Heart right ventricle (tissue), 16 donors: ENCODE data around the gene CAPN14. TPM values are rescaled to one million over a fixed set of nuclear protein-coding genes. Genes with fewer than 3 reads are reported as not detected.

ENCODE experiments used
- ATAC-seq, 8 donors: fragments of 200-7000 bp; cut with Tn5 transposase; one replicate each; pipeline ENCODE4 v1.9.1; 2020; ENCODE audit warnings: mild to moderate bottlenecking in 8 of 8, moderate library complexity in 8 of 8, moderate number of reproducible peaks in 1 of 8
- DNase-seq, 2 donors: peaks; one replicate each; pipeline ENCODE4 v3.0.0-alpha.2; 2020
- H3K27ac ChIP-seq, 10 donors: fragments of 200-600 bp; sonication (generic) in 2 of 10; one replicate each; pipeline versions ENCODE4 v1.5.0 to v1.8.0; 2020 to 2022; ENCODE audit warnings: mild to moderate bottlenecking in 3 of 10
- H3K27me3 ChIP-seq, 7 donors: fragments of 200-600 bp; one replicate each; pipeline ENCODE4 v1.8.0; 2021 to 2022; ENCODE audit warnings: mild to moderate bottlenecking in 2 of 7
- H3K36me3 ChIP-seq, 9 donors: fragments of 200-600 bp; sonication (generic) in 1 of 9; one replicate each; pipeline versions ENCODE4 v1.5.0 to v1.8.0; 2020 to 2022; ENCODE audit warnings: mild to moderate bottlenecking in 2 of 9
- H3K4me1 ChIP-seq, 9 donors: fragments of 200-600 bp; sonication (generic) in 1 of 9; one replicate each; pipeline versions ENCODE4 v1.5.0 to v1.8.0; 2020 to 2022; ENCODE audit warnings: mild to moderate bottlenecking in 4 of 9
- H3K4me3 ChIP-seq, 10 donors: fragments of 200-600 bp; sonication (generic) in 2 of 10; one replicate each; pipeline versions ENCODE4 v1.5.0 to v1.8.0; 2020 to 2022; ENCODE audit warnings: mild to moderate bottlenecking in 7 of 10, moderate library complexity in 2 of 10
- H3K9me3 ChIP-seq, 11 donors: fragments of 200-600 bp in 10 of 11; sonication (generic) in 2 of 11; one replicate each; pipeline versions ENCODE4 v1.5.0 to v1.8.0; 2013 to 2022; ENCODE audit warnings: mild to moderate bottlenecking in 2 of 11, control low read depth in 1 of 11, moderate library complexity in 1 of 11
- CTCF ChIP-seq, 9 donors: fragments of 200-600 bp; sonication (generic) in 2 of 9; IDR thresholded peaks; one replicate each; pipeline versions ENCODE4 v1.5.0 to v1.8.0; 2021 to 2022; ENCODE audit warnings: antibody characterized with exemption in 9 of 9, mild to moderate bottlenecking in 5 of 9, moderate library complexity in 1 of 9
- WGBS, 2 donors: extraction: QIAGEN DNeasy Blood & Tissue Kit; methylation state at CpG; one replicate each; pipeline ENCODE4 v1.1.7; 2013; ENCODE audit warnings: inconsistent platforms in 1 of 2; 5-methylcytosine and 5-hydroxymethylcytosine counted together
- intact Hi-C, 10 donors: fragments of 100-400 bp; cut with DNase I; formaldehyde crosslinking; loops; one replicate each; pipeline versions ENCODE4 v1.11.1 to v1.14.2; 2022
- polyA plus RNA-seq, 2 donors: library from polyadenylated mRNA; stranded (reverse); fragments of 200-250 nt; gene quantifications; one replicate each; pipeline ENCODE4 v1.2.3, GENCODE V29; 2013
- total RNA-seq, 10 donors: library from RNA; stranded (reverse); fragmentation: NEBNext Ultra II Directional in 3 of 10; extraction: Animal tissue kit (Norgen Biotek cat#: 25700) in 3 of 10; gene quantifications; one replicate each; pipeline versions ENCODE4 v1.2.1 to v1.2.4, GENCODE V29; 2021 to 2023
- donor health status: Arrhythmogenic right ventricular cardiomyopathy.
- donor health status: ischemic (EF 13 %, LVEDD 7.1; RV severe dilation, severe dysfunction).
- donor health status: healthy with polysubstance abuse.
- donor health status: DM: no; HTN: yes; CAD: no.
- donor health status: DM: no; HTN: no; CAD: no.
- donor health status: ischemic (EF 25% LVEDD 6.9; RV normal size, moderate dysfunction).
- donor health status: ischemic (EF 25% LVEDD 5.7; RV mildly dilated, moderate dysfunction).
- donor health status: healthy.
- donor health status: DM: yes; HTN: yes; CAD: no.
- donor health status: Ischemic cardiomyopathy.
- donor health status: ischemic (EF 35%, LVEDD 5.7; RV mildly dilated, moderate dysfunction).
- donor health status: nonischemic (EF 11% LVEDD 7.7; RV severe dilation, severe dysfunction).
- donor health status: DM: yes; HTN: yes; CAD: no.
- donor health status: PGD.
- donor health status: ischemic (EF 29% LVEDD 5.4; RV normal size, mild dysfunction).
- donor health status: nonischemic (EF 23%, LVEDD 6.1; RV moderate dilation, normal function).

CAPN14 gene
- total and polyA plus RNA-seq, 12 donors, result 0.08 to 0.46 (median 0.25) TPM; not detected in 1

- H3K27ac ChIP-seq, result no peak within 1 kb of the TSS
- ATAC-seq, result peak; percentile 74 to 89 (median 80)
- H3K27me3 ChIP-seq, result peaks cover 0 to 67% (median 59%) of the 10 kb centered on the region in 7 donors
- WGBS, 2 donors, result 1% methylated on average over 89 to 95 of the region's 95 CpGs
- DNase-seq, result peak; percentile 28 to 59
- H3K9me3 ChIP-seq, result no peaks in the 10 kb centered on the region
- peaks cover 0 to 24% (median 19%) of the 10 kb centered on the region in 9 donors for H3K4me1 ChIP-seq
- TF ChIP-seq CTCF (IDR thresholded peaks at IDR 0.05), result peak in 8 of 9 donors; percentile 24 to 60 (median 49)
- intact Hi-C loops, result no loop called here
- no peaks in the 10 kb centered on the region for H3K36me3 ChIP-seq
- peak within 1 kb of the TSS; percentile 41 to 60 (median 58) for H3K4me3 ChIP-seq
These were observed 79.0 kb downstream of the CAPN14 start, which contains the start of gene GALNT14 for GRCh38 chr2:31138037-31138962. Gene GALNT14, minus strand, starts transcription at chr2:31138440. Its CDS starts 354 bp downstream, at chr2:31138086.

GRCh38 chr2:31137211-31138036, 79.9 kb downstream of the CAPN14 start:
- H3K4me3 ChIP-seq, result peak overlapping the region; percentile 41 to 60 (median 58)
- intact Hi-C loops, result no loop called here
- no peak overlapping the region for H3K27ac ChIP-seq
- DNase-seq (no peak), ATAC-seq (peak in 3 of 8 donors; percentile 34 to 61 (median 36))
- peaks cover 0 to 64% (median 59%) of the 10 kb centered on the region in 7 donors for H3K27me3 ChIP-seq
- no peaks in the 10 kb centered on the region for H3K9me3 ChIP-seq
- H3K36me3 ChIP-seq, result no peaks in the 10 kb centered on the region
- H3K4me1 ChIP-seq, result peaks cover 0 to 24% (median 19%) of the 10 kb centered on the region in 9 donors
- WGBS, 2 donors, result 2% methylated on average over 59 to 72 of the region's 72 CpGs
- TF ChIP-seq CTCF (IDR thresholded peaks at IDR 0.05), result no peak

GRCh38 chr2:31136732-31137131, 80.6 kb downstream of the CAPN14 start:
- WGBS, 2 donors, result 47 to 52% methylated on average over 10 of the region's 10 CpGs
- Histone ChIP-seq H3K27ac (no peak overlapping the region), H3K36me3 (no peaks in the 10 kb centered on the region), H3K27me3 (peaks cover 0 to 64% (median 59%) of the 10 kb centered on the region in 7 donors), H3K4me3 (peak overlapping the region in 4 of 10 donors; percentile 48 to 60 (median 60)), H3K9me3 (no peaks in the 10 kb centered on the region), H3K4me1 (peaks cover 0 to 24% (median 19%) of the 10 kb centered on the region in 9 donors)
- DNase-seq (no peak), ATAC-seq (no peak)
- no peak for TF ChIP-seq CTCF (IDR thresholded peaks at IDR 0.05)
- intact Hi-C loops, result no loop called here

GRCh38 chr2:31136000-31136399, 81.3 kb downstream of the CAPN14 start:
- ATAC-seq (no peak), DNase-seq (no peak)
- Histone ChIP-seq H3K9me3 (no peaks in the 10 kb centered on the region), H3K4me1 (peaks cover 0 to 24% (median 19%) of the 10 kb centered on the region in 9 donors), H3K36me3 (no peaks in the 10 kb centered on the region), H3K4me3 (no peak overlapping the region), H3K27ac (no peak overlapping the region), H3K27me3 (peaks cover 0 to 64% (median 58%) of the 10 kb centered on the region in 7 donors)
- WGBS, 2 donors, result 74 to 85% methylated on average over 3 of the region's 3 CpGs
- intact Hi-C loops, result no loop called here
- no peak for TF ChIP-seq CTCF (IDR thresholded peaks at IDR 0.05)
